ENCODE measurements around the gene ATP1A2. TPM values are rescaled to one million over a fixed set of nuclear protein-coding genes. Genes with fewer than 3 reads are reported as not detected.

Gene ATP1A2
- total RNA-seq, 6 experiments from 2014 or later, result 0.09 to 0.17 (median 0.14) TPM; not detected in 1

- TF ChIP-seq CTCF (IDR thresholded peaks at IDR 0.05), result no peak
- H3K4me3 Mint-ChIP-seq, result no peak overlapping the region
- H3K27ac Mint-ChIP-seq, result no peak overlapping the region
- no peaks in the 10 kb centered on the region for H3K36me3 Mint-ChIP-seq (ENCODE audit: low read depth)
- no peaks in the 10 kb centered on the region for H3K4me1 Mint-ChIP-seq (ENCODE audit: low read depth)
- peaks cover 26% of the 10 kb centered on the region for H3K27me3 Mint-ChIP-seq (ENCODE audit: insufficient read depth)
- H3K9me3 Mint-ChIP-seq, result no peaks in the 10 kb centered on the region
- no peak for DNase-seq
Measured at GRCh38 chr1:160086456-160086892, 29.1 kb upstream of the ATP1A2 start.

- H3K36me3 Mint-ChIP-seq (ENCODE audit: low read depth), result no peaks in the 10 kb centered on the region
- H3K9me3 Mint-ChIP-seq, result no peaks in the 10 kb centered on the region
- no peak overlapping the region for H3K27ac Mint-ChIP-seq
- no peaks in the 10 kb centered on the region for H3K4me1 Mint-ChIP-seq (ENCODE audit: low read depth)
- TF ChIP-seq CTCF (IDR thresholded peaks at IDR 0.05), result no peak
- DNase-seq, result no peak
- peaks cover 23% of the 10 kb centered on the region for H3K27me3 Mint-ChIP-seq (ENCODE audit: insufficient read depth)
- H3K4me3 Mint-ChIP-seq, result no peak overlapping the region
Measured at GRCh38 chr1:160087118-160087662, 28.4 kb upstream of the ATP1A2 start.

GRCh38 chr1:160089883-160090282 is 25.7 kb upstream of the ATP1A2 start:
- no peak for DNase-seq
- TF ChIP-seq CTCF (IDR thresholded peaks at IDR 0.05), result no peak
- H3K27me3 Mint-ChIP-seq (ENCODE audit: insufficient read depth), result peaks cover 14% of the 10 kb centered on the region
- H3K4me3 Mint-ChIP-seq, result no peak overlapping the region
- no peaks in the 10 kb centered on the region for H3K36me3 Mint-ChIP-seq (ENCODE audit: low read depth)
- no peaks in the 10 kb centered on the region for H3K9me3 Mint-ChIP-seq
- H3K4me1 Mint-ChIP-seq (ENCODE audit: low read depth), result no peaks in the 10 kb centered on the region
- no peak overlapping the region for H3K27ac Mint-ChIP-seq

DNA sequence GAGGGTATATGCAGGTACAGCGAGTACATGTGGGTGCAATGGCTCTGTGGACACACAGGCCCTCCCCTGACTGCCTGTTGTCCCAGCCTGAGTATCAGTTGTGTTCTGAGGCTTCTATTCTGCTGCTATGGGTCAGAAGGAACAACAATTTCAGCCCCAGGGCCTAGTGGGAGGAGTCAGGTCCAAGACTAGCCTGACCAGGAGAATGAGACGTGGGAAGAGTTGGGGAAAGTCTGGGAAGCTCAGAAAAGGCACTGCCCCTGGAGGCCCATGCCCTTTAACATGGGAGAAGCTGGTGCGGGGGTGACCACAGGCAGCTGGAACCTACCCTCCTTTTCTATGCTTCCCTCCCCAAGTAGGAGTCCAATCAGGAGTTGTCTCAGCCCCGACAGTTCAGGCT is 24.8 kb upstream of the ATP1A2 start:
- H3K27me3 Mint-ChIP-seq (ENCODE audit: insufficient read depth), result peaks cover 14% of the 10 kb centered on the region
- no peaks in the 10 kb centered on the region for H3K36me3 Mint-ChIP-seq (ENCODE audit: low read depth)
- H3K27ac Mint-ChIP-seq, result no peak overlapping the region
- no peak for DNase-seq
- no peak for TF ChIP-seq CTCF (IDR thresholded peaks at IDR 0.05)
- H3K4me1 Mint-ChIP-seq (ENCODE audit: low read depth), result no peaks in the 10 kb centered on the region
- H3K4me3 Mint-ChIP-seq, result no peak overlapping the region
- H3K9me3 Mint-ChIP-seq, result no peaks in the 10 kb centered on the region

DNA sequence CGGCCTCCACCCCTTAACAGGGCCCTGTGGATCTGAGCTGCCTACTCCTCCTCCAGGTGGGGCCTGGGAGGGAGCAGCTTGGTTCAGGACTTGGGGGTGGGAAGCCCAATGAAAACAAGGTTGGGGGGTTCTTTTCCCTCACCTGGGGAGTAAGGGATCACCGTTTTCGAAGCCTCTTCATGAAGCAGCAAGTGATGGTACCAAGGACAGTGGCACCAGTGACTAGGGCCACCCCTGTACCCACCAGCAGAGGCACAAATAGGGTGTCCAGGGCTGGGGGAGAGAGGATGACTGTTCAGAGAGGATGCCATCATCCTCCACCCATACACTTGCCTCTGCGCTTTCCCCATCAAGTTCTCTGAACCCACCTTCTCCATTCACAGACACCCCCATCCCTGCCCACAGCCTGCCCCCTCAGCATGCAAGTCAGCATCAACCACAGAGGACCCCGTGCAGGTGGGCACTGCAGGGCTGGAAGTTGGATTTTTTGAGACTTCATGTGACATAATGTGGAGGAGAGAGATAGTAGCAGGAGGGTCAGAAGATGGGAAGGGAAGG is 23.8 kb upstream of the ATP1A2 start:
- no peak for TF ChIP-seq CTCF (IDR thresholded peaks at IDR 0.05)
- Mint-ChIP-seq H3K4me1 (ENCODE audit: low read depth) (peaks cover 5% of the 10 kb centered on the region), H3K4me3 (no peak overlapping the region), H3K27me3 (ENCODE audit: insufficient read depth) (peaks cover 13% of the 10 kb centered on the region), H3K9me3 (no peaks in the 10 kb centered on the region), H3K36me3 (ENCODE audit: low read depth) (no peaks in the 10 kb centered on the region), H3K27ac (no peak overlapping the region)
- no peak for DNase-seq

All from HFFc6 (cell line).